IMR-90 (cell line): ENCODE data around the gene MSL3. TPM values are rescaled to one million over a fixed set of nuclear protein-coding genes. Genes with fewer than 3 reads are reported as not detected.

Source experiments
- ATAC-seq: fragments of 200-7000 bp; cut with Tn5 transposase; 2 replicates; pipeline ENCODE4 v1.9.1; 2020; ENCODE audit warnings: low read depth, mild to moderate bottlenecking, moderate library complexity
- BruUV-seq: library from RNA; stranded (reverse); fragments of 400-500 nt; replicated peaks from 2 replicates; lab custom pipeline; 2021; lab: Mats Ljungman, UMichigan
- CTCF ChIA-PET: fragments of 300-600 bp; formaldehyde crosslinking; extraction: SDS; loops from one replicate; lab custom pipeline; 2021; ENCODE audit warnings: antibody characterized with exemption; lab: Yijun Ruan, JAX
- POLR2A ChIA-PET: fragments of 300-600 bp; sonication (Branson Sonifier 250); formaldehyde crosslinking; loops from one replicate; lab custom pipeline; 2022; ENCODE audit warnings: antibody characterized with exemption; ENCODE audit not compliant: unreplicated experiment; lab: Charles Lee
- DNase-seq: peaks from one replicate; pipeline ENCODE4 v3.0.0; 2013
- H2AFZ ChIP-seq: replicated peaks from 2 replicates; pipeline ENCODE3; 2013; ENCODE audit warnings: low read length, mild to moderate bottlenecking; ENCODE audit not compliant: poor library complexity
- H2AK5ac ChIP-seq: 2 replicates; pipeline ENCODE4 v1.6.1; 2013; ENCODE audit warnings: low read depth, low read length, inconsistent platforms
- H2AK9ac ChIP-seq: replicated peaks from 2 replicates; pipeline ENCODE3; 2013; ENCODE audit warnings: mild to moderate bottlenecking, low read depth, low read length, moderate library complexity; ENCODE audit not compliant: poor library complexity
- H2BK120ac ChIP-seq: 2 replicates; pipeline ENCODE4 v1.6.1; 2013; ENCODE audit warnings: low read depth, low read length, inconsistent platforms
- H2BK15ac ChIP-seq: 3 replicates; pipeline ENCODE4 v1.6.1; 2013; ENCODE audit warnings: low read depth, low read length, inconsistent platforms
- H2BK20ac ChIP-seq: 2 replicates; pipeline ENCODE4 v1.6.1; 2013; ENCODE audit warnings: low read depth, mild to moderate bottlenecking, inconsistent platforms, low read length, moderate library complexity
- H2BK5ac ChIP-seq: 2 replicates; pipeline ENCODE4 v1.6.1; 2013; ENCODE audit warnings: mild to moderate bottlenecking, low read depth, low read length, inconsistent platforms; ENCODE audit not compliant: poor library complexity, severe bottlenecking
- H3K14ac ChIP-seq: replicated peaks from 2 replicates; pipeline ENCODE4 v1.6.1; 2013; ENCODE audit warnings: low read depth, low read length, inconsistent platforms
- H3K18ac ChIP-seq: 2 replicates; pipeline ENCODE4 v1.6.1; 2013; ENCODE audit warnings: low read depth, low read length, control low read depth
- H3K23ac ChIP-seq: 2 replicates; pipeline ENCODE4 v1.6.1; 2013; ENCODE audit warnings: low read depth, low read length, inconsistent platforms
- H3K27ac ChIP-seq: 2 replicates; pipeline ENCODE4 v1.5.1; 2013; ENCODE audit warnings: mild to moderate bottlenecking, control low read depth, low read length; ENCODE audit not compliant: insufficient read depth
- H3K27me3 ChIP-seq: 2 replicates; pipeline ENCODE4 v1.6.1; 2013; ENCODE audit warnings: low read length; ENCODE audit not compliant: control insufficient read depth, insufficient read depth
- H3K36me3 ChIP-seq: 2 replicates; pipeline ENCODE4 v1.6.1; 2013; ENCODE audit warnings: low read length, mixed read lengths; ENCODE audit not compliant: control insufficient read depth, insufficient read depth
- H3K4ac ChIP-seq: 2 replicates; pipeline ENCODE4 v1.6.1; 2013; ENCODE audit warnings: low read depth, low read length, inconsistent platforms
- H3K4me1 ChIP-seq: 2 replicates; pipeline ENCODE4 v1.6.1; 2013; ENCODE audit warnings: low read length, mixed read lengths; ENCODE audit not compliant: control insufficient read depth, insufficient read depth
- H3K4me2 ChIP-seq: 2 replicates; pipeline ENCODE4 v1.6.1; 2013; ENCODE audit warnings: low read depth, mild to moderate bottlenecking, control low read depth, low read length, moderate library complexity
- H3K4me3 ChIP-seq: 2 replicates; pipeline ENCODE4 v1.5.1; 2013; ENCODE audit warnings: low read depth, mild to moderate bottlenecking, control low read depth, low read length, moderate library complexity; ENCODE audit not compliant: insufficient read depth
- H3K56ac ChIP-seq: 2 replicates; pipeline ENCODE4 v1.6.1; 2013; ENCODE audit warnings: low read length, inconsistent platforms; ENCODE audit not compliant: insufficient read depth; ENCODE audit errors: extremely low read depth
- H3K79me1 ChIP-seq, 2 experiments: 2 replicates each; pipeline ENCODE4 v1.6.1; 2013; ENCODE audit warnings: low read length in 2 of 2, inconsistent platforms in 1 of 2, low read depth in 1 of 2
- H3K9ac ChIP-seq: 2 replicates; pipeline ENCODE4 v1.6.1; 2013; ENCODE audit warnings: low read depth, low read length, control low read depth
- H3K9me1 ChIP-seq: 2 replicates; pipeline ENCODE4 v1.6.1; 2013; ENCODE audit warnings: low read length, inconsistent platforms; ENCODE audit not compliant: insufficient read depth
- H3K9me3 ChIP-seq: 2 replicates; pipeline ENCODE4 v1.6.1; 2013; ENCODE audit warnings: low read length; ENCODE audit not compliant: control insufficient read depth, insufficient read depth
- H4K20me1 ChIP-seq: 2 replicates; pipeline ENCODE4 v1.6.1; 2013; ENCODE audit warnings: low read length, inconsistent platforms; ENCODE audit not compliant: insufficient read depth
- H4K5ac ChIP-seq: 2 replicates; pipeline ENCODE4 v1.6.1; 2013; ENCODE audit warnings: mild to moderate bottlenecking, low read depth, low read length, control low read depth
- H4K8ac ChIP-seq, 2 experiments: 2 replicates each; pipeline ENCODE4 v1.6.1; 2013; ENCODE audit warnings: low read depth in 2 of 2, low read length in 2 of 2, control low read depth in 1 of 2, inconsistent platforms in 1 of 2
- H4K91ac ChIP-seq: 2 replicates; pipeline ENCODE4 v1.6.1; 2013; ENCODE audit warnings: low read depth, low read length, inconsistent platforms; ENCODE audit not compliant: insufficient read depth
- BHLHE40 ChIP-seq: fragments of 150-350 bp; IDR thresholded peaks from 2 replicates; pipeline ENCODE4 v1.6.1; 2016; ENCODE audit warnings: mild to moderate bottlenecking, low read depth, low read length
- CEBPB ChIP-seq: IDR thresholded peaks from 2 replicates; pipeline ENCODE4 v1.6.1; 2012; ENCODE audit warnings: low read depth, low read length, improper control_type of control experiment
- CHD1 ChIP-seq: IDR thresholded peaks from 2 replicates; pipeline ENCODE4 v1.6.1; 2012; ENCODE audit warnings: low read depth, low read length, improper control_type of control experiment
- ELK1 ChIP-seq: fragments of 150-350 bp; IDR thresholded peaks from 2 replicates; pipeline ENCODE4 v1.6.1; 2016; ENCODE audit warnings: low read depth, mild to moderate bottlenecking, low read length, moderate library complexity, borderline replicate concordance
- FOS ChIP-seq: fragments of 150-350 bp; IDR thresholded peaks from 2 replicates; pipeline ENCODE4 v1.6.1; 2016; ENCODE audit warnings: low read depth, low read length
- MAFK ChIP-seq: IDR thresholded peaks from 2 replicates; pipeline ENCODE4 v1.6.1; 2012; ENCODE audit warnings: low read depth, low read length, improper control_type of control experiment
- MAZ ChIP-seq: IDR thresholded peaks from 2 replicates; pipeline ENCODE4 v1.6.1; 2012; ENCODE audit warnings: low read depth, mild to moderate bottlenecking, low read length, improper control_type of control experiment, moderate library complexity, borderline replicate concordance
- MXI1 ChIP-seq: IDR thresholded peaks from 2 replicates; pipeline ENCODE4 v1.6.1; 2012; ENCODE audit warnings: low read depth, mild to moderate bottlenecking, low read length, moderate library complexity, borderline replicate concordance
- NFE2L2 ChIP-seq: fragments of 150-350 bp; IDR thresholded peaks from 2 replicates; pipeline ENCODE4 v1.6.1; 2016; ENCODE audit warnings: low read depth, mild to moderate bottlenecking, low read length
- POLR2A ChIP-seq: IDR thresholded peaks from 2 replicates; pipeline ENCODE4 v1.6.1; 2012; ENCODE audit warnings: mild to moderate bottlenecking, low read depth, low read length
- RAD21 ChIP-seq: IDR thresholded peaks from 2 replicates; pipeline ENCODE4 v1.6.1; 2012; ENCODE audit warnings: low read length, improper control_type of control experiment
- RCOR1 ChIP-seq: IDR thresholded peaks from 2 replicates; pipeline ENCODE4 v1.6.1; 2012; ENCODE audit warnings: mild to moderate bottlenecking, low read length, improper control_type of control experiment; ENCODE audit not compliant: insufficient replicate concordance
- RFX5 ChIP-seq: IDR thresholded peaks from 2 replicates; pipeline ENCODE4 v1.8.0; 2012; ENCODE audit warnings: low read depth, mild to moderate bottlenecking, low read length, moderate library complexity
- SMC3 ChIP-seq: fragments of 150-350 bp; IDR thresholded peaks from 2 replicates; pipeline ENCODE4 v1.6.1; 2016; ENCODE audit warnings: low read depth, mild to moderate bottlenecking, antibody characterized with exemption, low read length, moderate library complexity
- WGBS, 2 experiments: methylation state at CpG; one replicate each; pipeline versions ENCODE4 v1.1.5 to v1.1.7; 2013; ENCODE audit warnings: missing lambda C conversion rate in 2 of 2; ENCODE audit not compliant: insufficient read length in 1 of 2; ENCODE audit errors: extremely low coverage in 2 of 2; 5-methylcytosine and 5-hydroxymethylcytosine counted together
- dilution Hi-C: fragments of 300-500 bp; cut with HindIII; formaldehyde crosslinking; loops from one replicate; pipeline ENCODE4 v1.14.3; 2018; ENCODE audit warnings: low sequenced_read_pairs; ENCODE audit not compliant: unreplicated experiment
- in situ Hi-C: fragments of 300-500 bp; cut with MboI; formaldehyde crosslinking; loops from 3 replicates; pipeline ENCODE4 v1.14.3; 2019; ENCODE audit warnings: low sequenced_read_pairs, inconsistent platforms, mixed read lengths
- intact Hi-C: fragments of 100-400 bp; cut with micrococcal nuclease; formaldehyde crosslinking; loops from 2 replicates; pipeline ENCODE4 v1.10.0; 2022
- polyA plus RNA-seq, 3 experiments: library from polyadenylated mRNA; depleted of rRNA; stranded (reverse); fragments of >200 nt; gene quantifications; 2 replicates each; pipeline ENCODE4 v1.2.3, GENCODE V29; 2012; ENCODE audit warnings: low replicate concordance in 1 of 3
- total RNA-seq: library from RNA; depleted of rRNA; stranded (reverse); fragments of >200 nt; gene quantifications from 2 replicates; pipeline ENCODE4 v1.2.3, GENCODE V29; 2012
- TF ChIP-seq, protein P1 (sequence below): conservative IDR thresholded peaks from 2 replicates; pipeline ENCODE4 v1.5.1; 2012; ENCODE audit warnings: mild to moderate bottlenecking, low read depth, low read length, improper control_type of control experiment
- TF ChIP-seq, protein P2 (sequence below): fragments of 150-350 bp; IDR thresholded peaks from 2 replicates; pipeline ENCODE4 v1.6.1; 2017; ENCODE audit warnings: mild to moderate bottlenecking, antibody characterized with exemption, low read length, low read depth

The MSL3 gene
- total and polyA plus RNA-seq, 2 of the 4 experiments (the other 2 are of a cell fraction): 19.6 to 21.3 TPM

DNA sequence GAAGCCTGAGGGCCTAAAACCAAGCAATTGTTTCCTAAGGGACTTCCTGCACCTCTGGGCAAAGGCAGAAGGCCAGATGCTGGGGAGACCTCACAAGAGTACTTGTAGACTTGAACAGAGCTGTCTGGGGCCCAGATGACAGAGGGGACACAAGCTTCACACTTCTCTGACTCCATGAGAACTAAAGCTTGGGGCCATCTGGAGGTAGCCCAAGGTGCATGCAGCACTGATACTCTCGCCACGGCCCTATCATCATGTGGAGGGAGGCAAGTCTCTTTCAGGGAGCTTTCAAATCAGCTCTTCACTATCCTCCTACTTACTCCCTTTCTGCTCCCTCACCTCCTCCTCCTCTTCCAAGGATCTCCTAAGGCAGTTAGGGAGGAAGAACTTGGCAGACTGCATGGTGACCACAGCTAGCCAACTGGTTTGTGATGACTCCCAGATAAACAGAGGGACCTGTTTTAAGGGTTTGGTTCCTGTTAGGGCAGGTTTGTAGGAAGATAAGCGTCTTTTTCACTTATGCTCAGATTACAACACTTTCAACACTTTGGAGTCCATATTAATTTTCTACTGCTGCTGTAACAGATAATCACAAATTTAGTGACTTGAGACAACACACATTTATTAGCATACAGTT lies 23.8 kb downstream of the MSL3 start:
- POLR2A ChIA-PET: no interaction called here
- Histone ChIP-seq H3K23ac (no peak overlapping the region), H3K9me3 (no peaks in the 10 kb centered on the region), H3K18ac (no peak overlapping the region), H3K36me3 (no peaks in the 10 kb centered on the region), H4K91ac (no peak overlapping the region), H2AK9ac (no peak overlapping the region), H2BK20ac (no peak overlapping the region), H2AK5ac (no peak overlapping the region), H4K20me1 (no peaks in the 10 kb centered on the region), H3K4me2 (no peak overlapping the region), H3K56ac (no peak overlapping the region), H3K4me1 (no peaks in the 10 kb centered on the region), H3K9ac (no peak overlapping the region), H3K4me3 (no peak overlapping the region), H4K8ac (no peak overlapping the region), H3K27ac (no peak overlapping the region), H3K79me1 (no peaks in the 10 kb centered on the region), H3K14ac (no peak overlapping the region), H2BK15ac (no peak overlapping the region), H3K4ac (no peak overlapping the region), H4K5ac (no peak overlapping the region), H3K9me1 (no peaks in the 10 kb centered on the region), H2AFZ (no peak overlapping the region), H2BK5ac (no peak overlapping the region), H2BK120ac (no peak overlapping the region), H3K27me3 (no peaks in the 10 kb centered on the region)
- no peak for TF ChIP-seq MAFK
- no peak for TF ChIP-seq RFX5
- TF ChIP-seq, protein P1, sequence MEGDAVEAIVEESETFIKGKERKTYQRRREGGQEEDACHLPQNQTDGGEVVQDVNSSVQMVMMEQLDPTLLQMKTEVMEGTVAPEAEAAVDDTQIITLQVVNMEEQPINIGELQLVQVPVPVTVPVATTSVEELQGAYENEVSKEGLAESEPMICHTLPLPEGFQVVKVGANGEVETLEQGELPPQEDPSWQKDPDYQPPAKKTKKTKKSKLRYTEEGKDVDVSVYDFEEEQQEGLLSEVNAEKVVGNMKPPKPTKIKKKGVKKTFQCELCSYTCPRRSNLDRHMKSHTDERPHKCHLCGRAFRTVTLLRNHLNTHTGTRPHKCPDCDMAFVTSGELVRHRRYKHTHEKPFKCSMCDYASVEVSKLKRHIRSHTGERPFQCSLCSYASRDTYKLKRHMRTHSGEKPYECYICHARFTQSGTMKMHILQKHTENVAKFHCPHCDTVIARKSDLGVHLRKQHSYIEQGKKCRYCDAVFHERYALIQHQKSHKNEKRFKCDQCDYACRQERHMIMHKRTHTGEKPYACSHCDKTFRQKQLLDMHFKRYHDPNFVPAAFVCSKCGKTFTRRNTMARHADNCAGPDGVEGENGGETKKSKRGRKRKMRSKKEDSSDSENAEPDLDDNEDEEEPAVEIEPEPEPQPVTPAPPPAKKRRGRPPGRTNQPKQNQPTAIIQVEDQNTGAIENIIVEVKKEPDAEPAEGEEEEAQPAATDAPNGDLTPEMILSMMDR: no peak
- no peak for TF ChIP-seq NFE2L2
- TF ChIP-seq RCOR1: no peak
- TF ChIP-seq MXI1: no peak
- TF ChIP-seq FOS: no peak
- TF ChIP-seq CHD1: no peak
- no peak for TF ChIP-seq BHLHE40
- no peak for TF ChIP-seq MAZ
- TF ChIP-seq, protein P2, sequence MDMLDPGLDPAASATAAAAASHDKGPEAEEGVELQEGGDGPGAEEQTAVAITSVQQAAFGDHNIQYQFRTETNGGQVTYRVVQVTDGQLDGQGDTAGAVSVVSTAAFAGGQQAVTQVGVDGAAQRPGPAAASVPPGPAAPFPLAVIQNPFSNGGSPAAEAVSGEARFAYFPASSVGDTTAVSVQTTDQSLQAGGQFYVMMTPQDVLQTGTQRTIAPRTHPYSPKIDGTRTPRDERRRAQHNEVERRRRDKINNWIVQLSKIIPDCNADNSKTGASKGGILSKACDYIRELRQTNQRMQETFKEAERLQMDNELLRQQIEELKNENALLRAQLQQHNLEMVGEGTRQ: no peak
- no peak for TF ChIP-seq SMC3
- TF ChIP-seq POLR2A: no peak
- no peak for TF ChIP-seq ELK1
- no peak for TF ChIP-seq CEBPB
- no peak for TF ChIP-seq RAD21
- DNase-seq (no peak), ATAC-seq (no peak)
- no TSS peak for BruUV-seq
- intact Hi-C loops (no loop called here), in situ Hi-C loops (no loop called here), dilution Hi-C loops (no loop called here)
- no CpG with 5 or more reads among the region's 3 CpGs for WGBS, 2 experiments
- CTCF ChIA-PET: no interaction called here
